Smooth muscle cell (in vitro differentiated cells): ENCODE results near the gene PAX4. TPM values are rescaled to one million over a fixed set of nuclear protein-coding genes. Genes with fewer than 3 reads are reported as not detected.
A peak's percentile ranks its signal among the peaks of the same experiment; 100 is the strongest.

Source experiments
- DNase-seq: peaks from one replicate; lab custom pipeline; 2025; ENCODE audit not compliant: unreplicated experiment; lab: John Stamatoyannopoulos, UW
- H2AFZ ChIP-seq: fragments of 200-600 bp; sonication (generic); 2 replicates; pipeline ENCODE4 v1.6.0; 2016; ENCODE audit warnings: antibody characterized with exemption, low read depth, mild to moderate bottlenecking
- H3F3A ChIP-seq: fragments of 200-600 bp; sonication (generic); 2 replicates; pipeline ENCODE4 v1.6.0; 2017; ENCODE audit warnings: antibody characterized with exemption, low read depth
- H3K27ac ChIP-seq: fragments of 200-600 bp; sonication (generic); 2 replicates; pipeline ENCODE4 v1.5.1; 2016; ENCODE audit warnings: low read depth, mild to moderate bottlenecking
- H3K27me3 ChIP-seq: fragments of 200-600 bp; sonication (generic); 2 replicates; pipeline ENCODE4 v1.6.1; 2016; ENCODE audit warnings: low read depth, mild to moderate bottlenecking
- H3K36me3 ChIP-seq: fragments of 200-600 bp; sonication (generic); 2 replicates; pipeline ENCODE4 v1.5.1; 2016; ENCODE audit warnings: low read depth
- H3K4me1 ChIP-seq: fragments of 200-600 bp; sonication (generic); 2 replicates; pipeline ENCODE4 v1.5.1; 2016; ENCODE audit warnings: low read depth
- H3K4me2 ChIP-seq: fragments of 200-600 bp; sonication (generic); 2 replicates; pipeline ENCODE4 v1.6.0; 2016; ENCODE audit warnings: mild to moderate bottlenecking
- H3K4me3 ChIP-seq: fragments of 200-600 bp; sonication (generic); 2 replicates; pipeline ENCODE4 v1.5.1; 2016; ENCODE audit warnings: mild to moderate bottlenecking
- H3K79me2 ChIP-seq: fragments of 200-600 bp; sonication (generic); 2 replicates; pipeline ENCODE4 v1.6.0; 2016; ENCODE audit warnings: low read depth, mild to moderate bottlenecking
- H3K9ac ChIP-seq: fragments of 200-600 bp; sonication (generic); 2 replicates; pipeline ENCODE4 v1.6.0; 2016; ENCODE audit warnings: low read depth
- H3K9me3 ChIP-seq: fragments of 200-600 bp; sonication (generic); replicated peaks from 2 replicates; pipeline ENCODE4 v1.5.1; 2016; ENCODE audit warnings: low read depth
- H4K20me1 ChIP-seq: fragments of 200-600 bp; sonication (generic); 2 replicates; pipeline ENCODE4 v1.6.0; 2016; ENCODE audit warnings: low read depth
- CTCF ChIP-seq: fragments of 200-600 bp; sonication (generic); IDR thresholded peaks from 2 replicates; pipeline ENCODE4 v1.5.1; 2017; ENCODE audit warnings: borderline replicate concordance, mild to moderate bottlenecking, antibody characterized with exemption; ENCODE audit not compliant: insufficient read depth, poor library complexity, severe bottlenecking
- whole genome bisulfite sequencing: methylation state at CpG from one replicate; pipeline ENCODE4 v1.1.7; 2016; ENCODE audit warnings: low lambda C conversion rate; 5-methylcytosine and 5-hydroxymethylcytosine counted together
- polyA plus RNA-seq: library from polyadenylated mRNA; unstranded; fragments of >200 nt; fragmentation: Nextera tagmentation; extraction: Ambion mirVana; gene quantifications from 2 replicates; pipeline ENCODE4 v1.2.1, GENCODE V29; 2016
- total RNA-seq: library from RNA; depleted of rRNA; stranded (reverse); fragments of >200 nt; gene quantifications from 2 replicates; pipeline ENCODE4 v1.2.3, GENCODE V29; 2014

PAX4 gene
- total and polyA plus RNA-seq, 2 experiments from 2014 or later = not detected

- H3K79me2 ChIP-seq = peaks cover 6% of the 10 kb centered on the region
- H3K4me2 ChIP-seq = no peak overlapping the region
- TF ChIP-seq CTCF = no peak
- H2AFZ ChIP-seq = no peak overlapping the region
- no peaks in the 10 kb centered on the region for H3K9me3 ChIP-seq
- H3K36me3 ChIP-seq = no peaks in the 10 kb centered on the region
- no peak for DNase-seq
- no peaks in the 10 kb centered on the region for H4K20me1 ChIP-seq
- no peaks in the 10 kb centered on the region for H3K27me3 ChIP-seq
- H3K27ac ChIP-seq = no peak overlapping the region
- WGBS = over 99% methylated on average over 8 of the region's 8 CpGs
- no peak overlapping the region for H3K9ac ChIP-seq
- H3K4me1 ChIP-seq = peaks cover 4% of the 10 kb centered on the region
- no peak overlapping the region for H3K4me3 ChIP-seq
- H3F3A ChIP-seq = no peaks in the 10 kb centered on the region
Observed at GRCh38 chr7:127647636-127648035, 29.7 kb upstream of the PAX4 start.

GRCh38 chr7:127644484-127644883 is 26.5 kb upstream of the PAX4 start:
- peak overlapping the region; percentile 77 for H2AFZ ChIP-seq
- H3K9me3 ChIP-seq = no peaks in the 10 kb centered on the region
- peak overlapping the region; percentile 36 for H3K4me2 ChIP-seq
- H3K9ac ChIP-seq = no peak overlapping the region
- H3K79me2 ChIP-seq = no peaks in the 10 kb centered on the region
- H3K27me3 ChIP-seq = no peaks in the 10 kb centered on the region
- no peaks in the 10 kb centered on the region for H4K20me1 ChIP-seq
- H3K4me3 ChIP-seq = no peak overlapping the region
- DNase-seq = no peak
- WGBS = 61% methylated on average over 2 of the region's 2 CpGs
- peaks cover 9% of the 10 kb centered on the region for H3K4me1 ChIP-seq
- no peak overlapping the region for H3K27ac ChIP-seq
- H3K36me3 ChIP-seq = no peaks in the 10 kb centered on the region
- no peaks in the 10 kb centered on the region for H3F3A ChIP-seq
- TF ChIP-seq CTCF = no peak

GRCh38 chr7:127638197-127638596 is 20.3 kb upstream of the PAX4 start:
- no peak overlapping the region for H3K27ac ChIP-seq
- no peaks in the 10 kb centered on the region for H3K9me3 ChIP-seq
- H3K9ac ChIP-seq = no peak overlapping the region
- H3K27me3 ChIP-seq = no peaks in the 10 kb centered on the region
- no peak overlapping the region for H3K4me2 ChIP-seq
- no peak for TF ChIP-seq CTCF
- DNase-seq = no peak
- peaks cover 9% of the 10 kb centered on the region for H3K4me1 ChIP-seq
- no peaks in the 10 kb centered on the region for H3K79me2 ChIP-seq
- H4K20me1 ChIP-seq = no peaks in the 10 kb centered on the region
- no peak overlapping the region for H3K4me3 ChIP-seq
- no peaks in the 10 kb centered on the region for H3K36me3 ChIP-seq
- H2AFZ ChIP-seq = no peak overlapping the region
- H3F3A ChIP-seq = no peaks in the 10 kb centered on the region

- H3K4me1 ChIP-seq = no peaks in the 10 kb centered on the region
- H3K36me3 ChIP-seq = no peaks in the 10 kb centered on the region
- no peak for TF ChIP-seq CTCF
- H4K20me1 ChIP-seq = no peaks in the 10 kb centered on the region
- DNase-seq = no peak
- H2AFZ ChIP-seq = no peak overlapping the region
- no peak overlapping the region for H3K27ac ChIP-seq
- no peaks in the 10 kb centered on the region for H3K9me3 ChIP-seq
- H3F3A ChIP-seq = no peaks in the 10 kb centered on the region
- H3K9ac ChIP-seq = no peak overlapping the region
- no peaks in the 10 kb centered on the region for H3K79me2 ChIP-seq
- no peak overlapping the region for H3K4me3 ChIP-seq
- 89% methylated on average over 3 of the region's 3 CpGs for WGBS
- no peaks in the 10 kb centered on the region for H3K27me3 ChIP-seq
- H3K4me2 ChIP-seq = no peak overlapping the region
Observed at GRCh38 chr7:127635659-127636285, 17.8 kb upstream of the PAX4 start.
